Neuron (in vitro differentiated cells): ENCODE results near the gene UBA6.
"Not testable (repeated sequence)": the region's sequence is repeated elsewhere in the genome, so short reads cannot be mapped to it uniquely, and the experiment has no call there.

ENCODE experiments used
- H2AFZ ChIP-seq: one replicate; pipeline ENCODE4 v1.6.1; 2013; ENCODE audit warnings: low read depth, mild to moderate bottlenecking, inconsistent platforms, low read length, moderate library complexity
- H3K27me3 ChIP-seq: one replicate; pipeline ENCODE4 v1.6.1; 2013; ENCODE audit warnings: low read length; ENCODE audit not compliant: insufficient read depth
- H3K36me3 ChIP-seq: one replicate; pipeline ENCODE4 v1.6.1; 2013; ENCODE audit warnings: low read length; ENCODE audit not compliant: insufficient read depth
- H3K4me1 ChIP-seq: one replicate; pipeline ENCODE4 v1.6.1; 2013; ENCODE audit warnings: low read length; ENCODE audit not compliant: insufficient read depth
- H3K4me3 ChIP-seq: 2 replicates; pipeline ENCODE4 v1.5.1; 2013; ENCODE audit warnings: mild to moderate bottlenecking, low read length, moderate library complexity
- H3K9me3 ChIP-seq: one replicate; pipeline ENCODE4 v1.6.1; 2013; ENCODE audit warnings: low read length

UBA6 gene

DNA sequence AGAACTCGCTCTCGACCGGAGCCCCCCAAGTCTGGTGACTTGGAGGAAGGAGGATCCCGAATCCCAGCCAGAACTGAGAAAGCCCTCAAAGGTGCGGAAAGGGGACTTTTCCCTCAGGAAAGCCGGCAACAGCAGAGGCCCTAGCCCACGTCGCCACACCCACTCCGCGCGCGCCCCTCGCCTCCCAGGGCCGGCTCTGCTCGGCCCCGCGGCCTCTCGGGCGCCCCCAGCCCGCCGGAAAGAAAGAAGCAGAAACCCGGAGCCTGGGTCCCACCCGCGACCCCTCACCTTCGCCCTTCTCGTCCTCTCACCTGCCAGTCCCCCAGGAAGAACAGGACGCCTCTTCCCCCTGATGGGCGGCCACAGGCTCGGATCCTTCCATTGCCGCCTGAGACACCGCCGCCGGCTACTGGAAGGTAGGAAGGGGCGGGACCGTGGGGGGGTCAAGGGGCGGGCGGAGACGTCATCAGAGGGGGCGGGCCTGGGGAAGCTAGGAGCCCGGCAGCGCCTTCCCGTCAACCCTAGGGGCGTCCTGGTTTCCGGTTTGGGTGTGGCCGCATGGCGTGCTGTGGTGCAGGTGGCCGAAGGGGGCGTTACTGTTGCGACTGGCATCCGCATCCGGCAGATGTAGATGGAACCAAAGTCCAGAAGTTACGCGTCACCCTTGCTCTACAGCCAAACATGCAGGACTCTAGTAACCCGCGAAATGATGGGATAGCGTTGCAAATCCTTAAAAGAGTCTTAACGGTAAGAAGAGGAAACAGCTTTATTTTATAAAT is at the start of gene UBA6:
UBA6 (minus strand) TSS at position 418 of the 779 bp plus-strand sequence; CDS start at position 382, 36 bp downstream.
- H3K36me3 ChIP-seq = no peaks in the 10 kb centered on the region
- peak within 1 kb of the TSS; percentile 94 for H2AFZ ChIP-seq
- H3K4me3 ChIP-seq = peak within 1 kb of the TSS; percentile 98
- no peaks in the 10 kb centered on the region for H3K9me3 ChIP-seq
- H3K4me1 ChIP-seq = peaks cover 11% of the 10 kb centered on the region
- H3K27me3 ChIP-seq = no peaks in the 10 kb centered on the region

DNA sequence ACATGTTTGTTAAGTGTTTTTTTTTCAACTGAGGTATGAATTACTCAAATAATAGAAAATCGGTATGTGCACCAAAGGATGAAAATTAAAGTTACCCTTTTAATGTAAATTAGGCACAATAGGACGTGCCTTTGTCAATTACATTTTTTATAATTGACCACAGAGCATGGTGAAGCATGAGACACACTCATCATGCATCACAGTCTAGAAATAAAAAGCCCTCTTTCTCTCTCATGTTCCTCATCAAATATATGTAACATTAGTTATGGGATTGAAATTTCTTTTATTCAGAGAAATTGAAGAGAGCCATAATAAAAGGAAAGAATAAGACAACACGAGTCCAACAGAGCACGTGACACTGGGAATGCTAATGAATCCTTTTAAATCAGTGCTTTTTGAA is 49.7 kb upstream of the UBA6 start:
- Histone ChIP-seq H3K36me3 (no peaks in the 10 kb centered on the region), H3K4me1 (peaks cover 23% of the 10 kb centered on the region), H3K27me3 (no peaks in the 10 kb centered on the region), H3K4me3 (no peak overlapping the region), H3K9me3 (no peaks in the 10 kb centered on the region), H2AFZ (peak overlapping the region; percentile 67)

DNA sequence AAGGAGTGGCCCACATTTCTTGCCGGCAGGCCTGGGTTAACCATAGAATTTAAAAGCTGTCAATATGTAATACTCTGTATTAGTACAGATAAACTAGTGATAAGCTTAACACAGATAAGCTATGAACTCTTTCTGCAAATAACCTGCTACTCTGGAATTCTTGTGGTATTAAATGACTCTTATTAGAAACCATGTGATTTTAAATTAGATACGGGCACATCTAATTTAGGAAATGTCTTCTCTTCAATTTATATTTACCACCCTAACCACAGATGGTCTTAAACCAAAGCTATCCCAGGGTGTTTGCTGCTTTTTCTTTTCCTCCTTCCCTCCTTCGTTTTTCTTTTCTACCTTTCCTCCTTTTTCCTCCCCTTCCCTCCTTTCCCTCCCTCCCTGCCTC is 48.3 kb upstream of the UBA6 start:
- Histone ChIP-seq H3K4me3 (no peak overlapping the region), H3K4me1 (peaks cover 25% of the 10 kb centered on the region), H3K9me3 (no peaks in the 10 kb centered on the region), H3K27me3 (no peaks in the 10 kb centered on the region), H2AFZ (no peak overlapping the region), H3K36me3 (no peaks in the 10 kb centered on the region)

DNA sequence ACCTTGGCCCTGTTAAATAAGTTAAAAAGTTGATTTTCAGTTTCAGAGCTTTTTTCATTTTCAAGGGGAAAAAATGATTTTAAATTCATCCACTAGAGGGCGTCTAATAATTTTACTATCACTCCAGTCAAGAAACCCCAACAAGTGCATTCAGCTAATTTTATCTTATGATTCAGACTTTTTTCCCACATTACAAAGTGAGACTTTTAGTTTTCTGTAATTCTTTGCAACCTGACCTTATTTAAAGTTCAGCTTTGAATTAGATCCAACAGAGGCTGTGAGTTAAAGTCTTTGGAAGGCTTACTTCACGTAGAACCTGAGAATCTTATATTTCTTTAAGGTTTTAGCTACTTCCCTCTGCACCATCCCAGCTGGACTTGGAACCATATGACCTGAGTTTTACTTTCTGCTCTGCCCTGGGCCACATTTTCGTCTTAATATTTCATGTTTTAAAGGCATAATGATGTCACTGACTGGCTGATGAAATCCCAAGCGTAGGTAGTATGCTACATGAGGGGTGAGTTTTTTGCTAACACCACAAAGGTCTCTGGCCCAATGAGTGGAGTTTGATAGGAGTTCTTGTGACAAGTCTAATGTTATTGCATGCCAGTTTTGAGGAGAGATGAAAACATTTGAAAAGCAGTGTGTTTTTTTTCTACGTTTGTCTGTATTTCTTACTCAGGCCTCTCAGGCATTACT is 46.0 kb upstream of the UBA6 start:
- peaks cover 16% of the 10 kb centered on the region for H3K4me1 ChIP-seq
- H3K4me3 ChIP-seq = no peak overlapping the region
- H2AFZ ChIP-seq = no peak overlapping the region
- no peaks in the 10 kb centered on the region for H3K9me3 ChIP-seq
- no peaks in the 10 kb centered on the region for H3K27me3 ChIP-seq
- no peaks in the 10 kb centered on the region for H3K36me3 ChIP-seq

DNA sequence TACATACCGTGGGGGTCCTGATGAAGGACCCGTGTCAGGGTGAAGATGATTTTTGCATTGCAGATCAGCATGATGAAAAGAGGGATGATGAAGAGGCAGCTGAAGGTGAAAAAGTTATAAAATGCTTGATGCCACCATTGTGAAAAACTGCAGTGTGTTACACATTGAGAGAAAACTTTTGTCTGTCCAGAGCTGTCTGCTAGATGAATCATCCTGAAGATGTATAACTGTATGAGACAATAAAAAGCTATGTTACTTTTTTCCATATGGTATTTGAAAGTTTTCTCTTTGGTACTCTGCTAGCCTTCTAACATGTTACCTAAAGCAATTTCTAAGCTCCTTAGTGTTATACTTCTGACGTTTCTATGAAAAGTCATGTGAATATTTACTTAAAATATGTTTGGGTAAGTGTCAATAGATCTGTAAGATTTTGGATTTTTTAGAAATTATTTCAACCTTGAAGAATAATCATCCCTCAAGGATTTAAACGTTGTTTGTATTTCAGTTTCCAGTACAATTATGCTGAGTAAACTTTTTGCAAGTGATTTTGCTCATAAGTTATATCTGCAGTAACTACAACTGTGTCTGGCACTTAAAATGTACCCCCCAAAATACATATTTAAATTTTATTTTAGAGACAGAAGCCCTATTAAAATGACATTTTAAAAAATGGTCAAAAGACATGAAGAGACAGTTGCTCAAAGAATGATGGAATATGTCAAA is 43.8 kb upstream of the UBA6 start:
- Histone ChIP-seq H3K36me3 (no peaks in the 10 kb centered on the region), H2AFZ (no peak overlapping the region), H3K27me3 (no peaks in the 10 kb centered on the region), H3K4me3 (no peak overlapping the region), H3K9me3 (no peaks in the 10 kb centered on the region), H3K4me1 (peaks cover 4% of the 10 kb centered on the region)

DNA sequence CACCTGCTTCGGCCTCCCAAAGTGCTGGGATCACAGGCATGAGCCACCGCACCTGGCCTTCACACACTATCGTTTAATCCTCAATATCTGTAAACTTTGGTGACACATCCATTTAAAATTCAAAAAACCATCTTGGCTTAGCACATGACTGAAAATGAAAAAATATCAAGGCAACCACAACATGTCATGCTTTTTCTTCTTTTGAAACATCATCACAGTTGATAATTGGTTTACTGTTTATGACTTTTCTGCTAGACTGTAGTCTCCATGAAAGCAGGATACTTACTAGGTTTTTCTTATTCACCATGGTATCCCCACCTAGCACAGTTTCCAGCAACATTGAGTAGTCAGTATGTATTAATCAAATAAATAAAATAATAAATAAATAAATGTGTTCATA is 42.2 kb upstream of the UBA6 start:
- Histone ChIP-seq H3K4me3 (no peak overlapping the region), H2AFZ (no peak overlapping the region), H3K9me3 (no peaks in the 10 kb centered on the region), H3K36me3 (no peaks in the 10 kb centered on the region), H3K27me3 (no peaks in the 10 kb centered on the region), H3K4me1 (peaks cover 4% of the 10 kb centered on the region)

DNA sequence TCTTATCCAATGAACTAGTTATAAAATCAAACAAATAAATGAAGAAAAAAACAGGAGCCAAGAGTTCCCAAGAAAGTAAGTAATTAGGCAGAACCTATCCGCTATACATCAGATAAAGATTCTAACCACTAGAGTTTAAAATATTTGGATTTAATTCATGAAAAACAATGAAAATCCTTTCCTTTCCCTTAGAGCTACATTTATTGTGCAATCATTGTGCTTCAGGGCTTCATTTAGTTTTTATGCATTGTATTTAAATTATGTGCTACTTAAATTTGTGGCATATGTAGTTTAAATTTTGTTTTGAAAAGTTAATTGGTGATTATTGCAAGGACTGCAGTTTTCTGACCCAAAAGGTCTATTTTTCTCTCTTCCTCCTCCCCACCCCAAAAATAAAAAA is 35.3 kb upstream of the UBA6 start:
- no peak overlapping the region for H2AFZ ChIP-seq
- peaks cover 4% of the 10 kb centered on the region for H3K4me1 ChIP-seq
- peaks cover 4% of the 10 kb centered on the region for H3K9me3 ChIP-seq
- no peak overlapping the region for H3K4me3 ChIP-seq
- no peaks in the 10 kb centered on the region for H3K36me3 ChIP-seq
- no peaks in the 10 kb centered on the region for H3K27me3 ChIP-seq

DNA sequence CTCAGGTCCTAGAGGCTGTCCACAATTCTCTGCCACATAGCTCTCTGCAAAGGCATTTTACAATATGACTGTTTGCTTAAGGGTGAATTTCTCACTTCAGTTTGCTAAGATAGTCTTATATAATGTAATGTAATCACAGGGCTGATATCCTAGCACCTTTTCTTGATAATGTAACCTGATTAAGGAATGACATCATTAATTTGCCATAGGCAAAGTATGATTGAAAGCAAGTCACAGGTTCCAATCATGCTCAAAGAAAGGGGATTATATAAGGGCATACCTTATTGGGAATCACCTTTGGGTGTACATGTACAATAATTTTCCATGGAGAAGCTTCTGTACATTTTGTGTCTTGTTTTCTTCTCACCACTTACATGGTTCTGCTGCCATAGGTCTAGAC is 34.4 kb upstream of the UBA6 start:
- no peaks in the 10 kb centered on the region for H3K36me3 ChIP-seq

DNA sequence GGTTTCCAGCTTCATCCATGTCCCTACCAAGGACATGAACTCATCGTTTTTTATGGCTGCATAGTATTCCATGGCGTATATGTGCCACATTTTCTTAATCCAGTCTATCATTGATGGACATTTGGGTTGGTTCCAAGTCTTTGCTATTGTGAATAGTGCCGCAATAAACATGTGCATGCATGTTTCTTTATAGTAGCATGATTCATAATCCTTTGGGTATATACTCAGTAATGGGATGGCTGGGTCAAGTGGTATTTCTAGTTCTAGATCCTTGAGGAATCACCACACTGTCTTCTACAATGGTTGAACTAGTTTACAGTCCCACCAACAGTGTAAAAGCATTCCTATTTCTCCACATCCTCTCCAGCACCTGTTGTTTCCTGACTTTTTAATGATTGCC is 29.6 kb upstream of the UBA6 start:
- H3K9me3 ChIP-seq = peaks cover 12% of the 10 kb centered on the region
- not testable (repeated sequence) for H3K36me3 ChIP-seq, H3K4me1 ChIP-seq, H3K27me3 ChIP-seq, H2AFZ ChIP-seq, H3K4me3 ChIP-seq

More for the DNA sequence above, 34.4 kb upstream of the UBA6 start:
- Histone ChIP-seq H3K4me1 (peaks cover 4% of the 10 kb centered on the region), H2AFZ (no peak overlapping the region), H3K4me3 (no peak overlapping the region), H3K9me3 (peaks cover 4% of the 10 kb centered on the region), H3K27me3 (no peaks in the 10 kb centered on the region)

DNA sequence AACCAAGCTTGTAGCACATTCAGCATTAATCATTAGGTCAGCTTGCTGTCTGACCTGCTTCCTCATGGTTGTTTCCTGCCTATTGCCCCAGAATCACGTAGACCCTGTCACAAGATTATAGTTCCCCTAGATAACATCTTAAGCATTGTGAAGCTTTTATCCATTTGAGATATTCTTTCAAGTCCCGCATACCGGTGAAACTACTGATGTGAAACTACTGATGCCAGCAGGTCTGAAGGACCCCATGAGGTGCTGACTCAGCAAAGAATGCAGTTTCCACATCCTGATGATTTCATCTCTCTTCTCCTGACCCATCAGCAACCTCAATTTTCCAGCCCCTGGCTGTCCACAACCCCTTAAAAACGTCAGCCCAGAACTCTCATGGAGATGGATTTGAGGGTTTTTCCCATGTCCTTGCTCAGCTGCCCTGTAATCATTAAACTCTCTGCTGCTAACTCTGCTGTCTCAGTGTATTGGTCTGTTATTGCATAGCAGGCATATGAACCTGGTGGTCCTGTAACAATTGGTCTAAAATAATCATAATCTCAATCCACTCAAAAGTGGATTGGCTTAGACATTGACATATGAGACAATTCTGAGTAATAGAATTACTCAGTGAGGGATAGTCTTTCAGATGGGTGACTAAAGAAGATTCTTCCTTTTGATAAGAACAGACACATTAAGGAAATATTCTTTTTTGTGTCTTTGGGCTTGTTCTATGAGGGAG is 26.3 kb upstream of the UBA6 start:
- H2AFZ ChIP-seq = no peak overlapping the region
- H3K4me1 ChIP-seq = no peaks in the 10 kb centered on the region
- peaks cover 11% of the 10 kb centered on the region for H3K9me3 ChIP-seq
- H3K36me3 ChIP-seq = peaks cover 8% of the 10 kb centered on the region
- no peak overlapping the region for H3K4me3 ChIP-seq
- H3K27me3 ChIP-seq = no peaks in the 10 kb centered on the region

DNA sequence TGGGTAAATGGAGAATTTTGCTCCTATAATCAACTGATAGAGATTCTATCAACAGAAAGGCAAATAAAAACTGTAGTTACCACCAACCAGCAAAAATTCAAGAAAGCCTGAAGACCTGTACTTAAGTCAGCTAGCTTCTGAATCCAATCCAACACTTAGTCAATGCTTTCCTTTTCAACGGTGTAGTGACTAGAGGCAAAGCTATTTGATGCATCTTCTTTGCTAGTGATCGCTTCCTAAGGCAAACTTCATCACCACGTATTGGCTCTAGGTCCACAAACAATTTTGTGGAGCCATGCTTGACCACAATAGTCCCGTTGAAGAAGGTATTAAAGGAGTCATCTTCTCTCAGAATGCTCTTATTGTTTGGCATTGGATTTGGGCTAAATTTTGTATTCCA is 25.0 kb upstream of the UBA6 start:
- Histone ChIP-seq H3K9me3 (peaks cover 7% of the 10 kb centered on the region), H3K36me3 (peaks cover 18% of the 10 kb centered on the region), H3K27me3 (no peaks in the 10 kb centered on the region), H3K4me1 (no peaks in the 10 kb centered on the region), H2AFZ (no peak overlapping the region), H3K4me3 (no peak overlapping the region)

DNA sequence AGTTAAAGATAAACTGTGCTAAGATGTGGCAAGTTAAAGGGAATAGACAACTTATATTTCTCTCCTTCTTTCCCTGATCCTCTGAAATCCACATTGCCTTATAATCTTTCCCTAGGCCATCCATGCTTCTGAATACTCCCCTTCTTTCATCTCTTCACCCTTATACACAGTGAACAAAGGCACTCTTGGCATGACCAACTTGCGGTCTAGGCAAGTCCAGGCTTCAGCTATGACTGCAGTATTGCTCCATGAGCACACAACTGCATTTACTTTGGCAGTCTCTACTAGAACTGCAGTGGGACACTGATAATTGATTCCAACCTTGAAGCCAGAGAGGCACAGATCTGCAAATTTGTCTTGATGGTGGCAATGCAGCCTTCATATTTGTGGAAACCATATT is 24.2 kb upstream of the UBA6 start:
- H3K36me3 ChIP-seq = peaks cover 25% of the 10 kb centered on the region
- H3K4me1 ChIP-seq = no peaks in the 10 kb centered on the region
- H3K4me3 ChIP-seq = no peak overlapping the region
- no peaks in the 10 kb centered on the region for H3K27me3 ChIP-seq
- H2AFZ ChIP-seq = no peak overlapping the region
- peaks cover 11% of the 10 kb centered on the region for H3K9me3 ChIP-seq

DNA sequence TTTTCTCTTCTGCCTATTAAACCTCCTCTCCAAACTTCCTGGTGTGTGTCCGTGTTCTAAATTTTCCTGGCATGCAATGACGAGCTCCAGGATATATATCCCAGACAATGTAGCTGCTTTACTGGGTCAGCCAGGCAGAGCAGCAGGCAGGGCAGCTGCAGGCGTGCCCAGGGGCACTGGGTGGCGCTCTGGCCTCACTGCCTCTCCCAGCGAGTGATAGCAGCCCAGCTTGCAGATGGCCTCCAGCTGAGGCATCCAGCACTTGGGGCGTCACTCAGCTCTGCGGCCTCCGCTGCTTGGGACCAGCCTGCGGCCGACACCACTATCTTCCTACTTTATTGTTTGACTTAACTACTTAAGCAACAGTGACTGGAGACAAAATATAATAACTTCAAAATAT is 23.0 kb upstream of the UBA6 start:
- Histone ChIP-seq H3K27me3 (no peaks in the 10 kb centered on the region), H3K4me3 (no peak overlapping the region), H3K4me1 (no peaks in the 10 kb centered on the region), H3K9me3 (peaks cover 6% of the 10 kb centered on the region), H2AFZ (no peak overlapping the region), H3K36me3 (peaks cover 21% of the 10 kb centered on the region)
